Spinal cord (tissue), 10 donors: Measurements from ENCODE around the gene MAML3. TPM values are rescaled to one million over a fixed set of nuclear protein-coding genes. Genes with fewer than 3 reads are reported as not detected.

Experiments
- DNase-seq, 6 donors: peaks; one replicate each; pipeline versions ENCODE4 v3.0.0 to v3.0.0-alpha.2; 2013 to 2015; ENCODE audit warnings: low spot score in 6 of 6, low read depth in 4 of 6
- H3K27ac ChIP-seq: one replicate; pipeline ENCODE4 v1.5.1; 2013; ENCODE audit warnings: low read depth, low read length, control low read depth
- H3K27me3 ChIP-seq: one replicate; pipeline ENCODE4 v1.6.1; 2013; ENCODE audit warnings: low read length; ENCODE audit not compliant: control insufficient read depth, insufficient read depth
- H3K36me3 ChIP-seq: one replicate; pipeline ENCODE4 v1.6.1; 2013; ENCODE audit warnings: low read length; ENCODE audit not compliant: control insufficient read depth, insufficient read depth
- H3K4me1 ChIP-seq: one replicate; pipeline ENCODE4 v1.6.1; 2013; ENCODE audit warnings: low read length; ENCODE audit not compliant: control insufficient read depth, insufficient read depth
- H3K4me3 ChIP-seq: one replicate; pipeline ENCODE4 v1.5.1; 2013; ENCODE audit warnings: low read depth, low read length, control low read depth
- H3K9me3 ChIP-seq: one replicate; pipeline ENCODE4 v1.6.1; 2013; ENCODE audit warnings: low read length; ENCODE audit not compliant: control insufficient read depth, insufficient read depth
- WGBS: methylation state at CpG from one replicate; pipeline ENCODE4 v1.1.5; 2013; ENCODE audit warnings: missing lambda C conversion rate; ENCODE audit not compliant: insufficient coverage; 5-methylcytosine and 5-hydroxymethylcytosine counted together
- polyA plus RNA-seq, 2 donors: library from polyadenylated mRNA; unstranded; fragments of 120-200 nt; gene quantifications; one replicate each; pipeline ENCODE4 v1.2.1, GENCODE V29; 2013; ENCODE audit not compliant: insufficient read length in 2 of 2
- total RNA-seq, 2 donors: library from RNA; depleted of rRNA in 1 of 2; stranded (reverse); fragments of 120-200 nt in 1 of 2; fragments of >200 nt in 1 of 2; gene quantifications; one replicate each; pipeline versions ENCODE4 v1.2.3 to v1.2.4, GENCODE V29; 2013 to 2014
- donor health status: healthy.

Gene MAML3
- total and polyA plus RNA-seq, 4 donors, result 6.0 to 11.0 (median 8.2) TPM

DNA sequence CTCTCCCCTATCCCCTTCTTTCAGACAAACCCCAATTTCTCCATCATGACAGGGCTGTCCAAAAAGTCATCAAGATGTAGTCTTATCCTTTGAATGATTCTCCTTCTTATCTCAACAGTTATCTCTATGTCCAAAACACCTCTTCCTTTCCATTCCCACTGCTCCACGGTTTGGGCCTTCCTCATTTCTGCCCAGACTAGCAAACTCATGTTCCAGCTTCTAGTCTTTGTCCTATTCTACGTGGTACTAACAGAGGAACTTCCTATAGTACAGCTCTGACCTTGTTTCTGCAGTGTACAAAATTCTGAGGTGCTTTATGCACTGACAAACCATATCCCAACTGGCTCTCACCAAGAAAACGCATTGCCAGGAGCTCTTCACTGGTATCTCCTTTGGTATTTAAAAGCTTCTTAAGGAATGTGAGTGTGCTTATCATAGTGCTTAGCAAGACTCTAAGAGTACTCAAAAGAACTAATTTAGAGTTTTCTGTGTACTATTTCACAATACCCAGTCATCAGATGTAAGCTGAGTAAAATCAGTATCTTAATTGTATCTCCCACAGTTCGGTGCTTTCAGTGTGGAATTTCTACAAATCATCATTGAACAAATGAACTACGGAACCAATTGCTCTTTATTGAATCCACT, 65.5 kb downstream of the MAML3 start:
- H3K4me3 ChIP-seq, result no peak overlapping the region
- no peak for DNase-seq
- peaks cover 10% of the 10 kb centered on the region for H3K4me1 ChIP-seq
- 92% methylated on average over 2 of the region's 5 CpGs for WGBS
- no peaks in the 10 kb centered on the region for H3K36me3 ChIP-seq
- H3K27ac ChIP-seq, result no peak overlapping the region
- no peaks in the 10 kb centered on the region for H3K9me3 ChIP-seq
- H3K27me3 ChIP-seq, result no peaks in the 10 kb centered on the region

DNA sequence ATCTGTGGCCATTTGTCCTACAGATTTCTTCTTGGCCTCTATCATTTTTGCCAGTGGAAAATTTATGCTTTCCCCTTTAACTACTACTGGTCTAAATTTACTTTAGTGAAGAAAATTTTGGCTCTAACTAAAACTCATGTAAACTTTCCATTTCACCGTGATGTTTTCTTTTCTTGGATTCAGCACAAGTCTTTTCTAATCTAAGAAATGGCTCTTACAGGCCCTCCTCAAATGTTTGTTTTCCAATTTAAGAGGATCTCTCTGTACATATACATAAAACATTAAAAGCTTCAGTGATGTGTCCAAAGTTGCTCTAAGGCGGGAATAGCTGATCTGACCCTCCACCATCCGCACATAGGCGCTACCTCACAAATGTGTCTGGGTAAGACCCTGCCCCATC, 68.1 kb downstream of the MAML3 start:
- Histone ChIP-seq H3K4me1 (peaks cover 10% of the 10 kb centered on the region), H3K36me3 (no peaks in the 10 kb centered on the region), H3K27me3 (no peaks in the 10 kb centered on the region), H3K27ac (no peak overlapping the region), H3K9me3 (no peaks in the 10 kb centered on the region), H3K4me3 (no peak overlapping the region)
- no peak for DNase-seq
- WGBS, result 100% methylated on average over 2 of the region's 4 CpGs

DNA sequence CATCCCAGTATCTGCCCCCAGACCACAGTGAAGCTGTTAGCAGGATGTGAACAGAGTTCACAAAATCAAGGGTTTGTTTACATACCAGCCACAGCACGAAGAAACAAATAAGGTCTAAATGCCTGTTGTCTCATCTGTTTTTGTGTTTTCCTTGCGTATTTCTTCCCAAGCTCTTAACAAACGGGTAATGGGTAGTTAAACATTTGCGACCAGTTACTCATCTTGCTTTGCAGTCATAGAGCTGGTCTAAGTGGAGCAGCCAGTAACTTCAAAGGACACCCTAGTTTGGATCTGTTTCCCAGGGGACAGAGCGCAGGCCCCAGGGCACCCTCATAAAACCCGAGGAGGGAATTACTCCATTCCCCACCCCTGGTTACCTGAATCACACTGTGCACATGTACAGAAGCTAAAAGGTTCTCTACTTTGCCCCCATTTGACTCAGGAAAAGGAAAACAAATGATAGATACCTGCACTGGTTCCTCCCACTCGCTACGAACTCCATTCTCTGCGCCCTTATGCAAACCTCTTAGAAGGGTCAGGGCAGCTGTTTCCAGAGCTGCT, 68.8 kb downstream of the MAML3 start:
- H3K27me3 ChIP-seq, result no peaks in the 10 kb centered on the region
- no peak for DNase-seq
- no peak overlapping the region for H3K27ac ChIP-seq
- no peak overlapping the region for H3K4me3 ChIP-seq
- 63% methylated on average over 9 of the region's 9 CpGs for WGBS
- H3K4me1 ChIP-seq, result peaks cover 10% of the 10 kb centered on the region
- no peaks in the 10 kb centered on the region for H3K9me3 ChIP-seq
- H3K36me3 ChIP-seq, result no peaks in the 10 kb centered on the region

DNA sequence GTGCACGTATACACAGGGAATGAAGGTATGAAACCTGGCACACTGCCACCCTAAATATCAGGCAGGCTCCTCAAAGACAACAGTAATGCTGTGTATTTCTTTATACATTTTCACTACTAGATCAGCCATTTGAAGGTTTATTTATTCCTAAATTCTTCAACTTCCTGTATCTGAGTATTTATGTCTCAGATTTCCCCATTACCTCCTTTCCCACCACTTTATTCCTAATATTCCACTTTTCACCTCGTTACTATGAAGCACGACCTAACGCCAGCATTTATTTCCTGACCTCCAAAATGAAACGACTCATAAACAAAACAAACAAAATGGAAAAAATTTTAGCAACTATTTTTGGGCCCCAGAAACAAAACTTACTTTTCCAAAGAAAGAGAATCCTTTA, 69.6 kb downstream of the MAML3 start:
- 80% methylated on average over 4 of the region's 5 CpGs for WGBS
- H3K27me3 ChIP-seq, result no peaks in the 10 kb centered on the region
- H3K27ac ChIP-seq, result no peak overlapping the region
- no peak for DNase-seq
- no peaks in the 10 kb centered on the region for H3K9me3 ChIP-seq
- H3K4me3 ChIP-seq, result no peak overlapping the region
- H3K36me3 ChIP-seq, result no peaks in the 10 kb centered on the region
- H3K4me1 ChIP-seq, result peaks cover 10% of the 10 kb centered on the region

DNA sequence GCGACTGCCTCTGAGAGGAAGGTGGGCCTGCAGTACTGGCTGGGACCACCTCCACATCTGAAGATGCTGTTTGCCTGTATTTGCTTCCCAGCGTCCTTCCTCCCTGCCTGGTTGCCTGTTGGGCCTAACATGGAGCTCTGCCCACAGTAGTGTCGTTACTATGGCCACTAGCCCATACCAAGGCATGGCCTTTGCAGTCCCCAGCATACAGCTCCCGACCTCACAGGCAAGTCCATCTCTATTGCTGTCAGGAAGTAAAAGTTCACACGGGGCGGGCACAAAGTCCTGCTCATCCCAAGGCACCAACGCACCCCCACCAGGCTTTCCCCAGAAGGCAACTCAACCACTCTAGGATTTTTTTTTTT, 71.6 kb downstream of the MAML3 start:
- Histone ChIP-seq H3K4me3 (no peak overlapping the region), H3K27me3 (no peaks in the 10 kb centered on the region), H3K36me3 (no peaks in the 10 kb centered on the region), H3K9me3 (no peaks in the 10 kb centered on the region), H3K27ac (peak overlapping the region; percentile 78), H3K4me1 (peaks cover 10% of the 10 kb centered on the region)
- no peak for DNase-seq
- WGBS, result 31% methylated on average over 5 of the region's 7 CpGs

DNA sequence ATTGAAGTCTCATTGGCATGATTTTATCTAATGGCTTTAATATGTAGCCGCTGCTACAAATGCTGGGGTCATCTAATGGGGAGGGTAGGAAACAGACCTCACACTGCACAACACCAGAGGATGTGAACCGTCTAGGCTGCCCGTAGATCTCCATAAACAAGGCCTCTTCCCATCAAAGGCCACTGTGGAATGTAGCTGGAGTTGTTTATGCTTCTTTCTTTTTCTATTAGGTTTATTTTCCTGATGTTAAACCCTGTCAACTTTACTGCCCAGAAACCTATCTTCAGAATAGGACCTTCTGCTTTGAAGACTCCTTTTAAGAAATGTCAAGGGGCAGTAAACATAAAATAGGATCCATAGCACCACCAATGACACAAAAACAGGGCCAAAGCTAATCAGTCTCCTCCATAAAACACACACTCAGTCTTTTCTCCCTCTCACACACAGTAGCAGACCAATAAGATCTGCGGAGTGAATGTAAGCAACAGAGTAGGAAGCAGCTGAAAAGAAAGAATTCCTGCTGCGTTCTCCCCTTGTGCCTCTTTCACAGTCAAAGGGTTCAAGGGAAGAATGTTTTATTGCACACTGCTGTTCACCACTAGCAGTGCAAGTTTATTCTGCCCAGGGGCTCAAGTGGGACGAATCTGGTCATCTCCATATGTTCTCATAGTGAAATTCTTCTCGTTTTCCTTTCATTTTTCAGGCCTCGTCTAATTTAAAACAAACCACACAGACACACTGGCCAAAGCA, 72.2 kb downstream of the MAML3 start:
- DNase-seq, result peak in 2 of 6 donors; percentile 37 to 77
- no peaks in the 10 kb centered on the region for H3K9me3 ChIP-seq
- H3K27me3 ChIP-seq, result no peaks in the 10 kb centered on the region
- H3K36me3 ChIP-seq, result no peaks in the 10 kb centered on the region
- H3K4me3 ChIP-seq, result no peak overlapping the region
- H3K4me1 ChIP-seq, result peaks cover 10% of the 10 kb centered on the region
- WGBS, result 23% methylated on average over 3 of the region's 8 CpGs
- H3K27ac ChIP-seq, result peak overlapping the region; percentile 78

DNA sequence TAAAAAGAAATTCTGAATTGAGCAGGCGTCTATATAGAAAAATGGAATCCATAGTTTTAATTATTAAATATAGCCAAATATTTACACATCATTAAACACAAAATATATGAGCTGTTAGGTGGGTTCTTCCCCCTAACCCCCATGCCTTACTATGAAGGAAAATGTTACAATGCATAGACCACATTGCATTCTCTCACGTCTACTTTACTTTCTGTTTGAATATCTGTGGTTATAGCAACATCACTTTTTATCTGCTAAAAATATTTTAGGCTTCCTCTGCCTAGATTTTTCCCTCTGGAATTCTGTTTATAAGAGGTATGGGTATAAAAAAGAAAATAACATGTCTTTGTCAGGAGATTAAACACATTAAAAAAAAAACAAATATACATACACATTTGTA, 73.1 kb downstream of the MAML3 start:
- no CpG with 5 or more reads among the region's 2 CpGs for WGBS
- DNase-seq, result no peak
- H3K27ac ChIP-seq, result no peak overlapping the region
- H3K27me3 ChIP-seq, result no peaks in the 10 kb centered on the region
- no peaks in the 10 kb centered on the region for H3K9me3 ChIP-seq
- peaks cover 10% of the 10 kb centered on the region for H3K4me1 ChIP-seq
- no peak overlapping the region for H3K4me3 ChIP-seq
- H3K36me3 ChIP-seq, result no peaks in the 10 kb centered on the region

DNA sequence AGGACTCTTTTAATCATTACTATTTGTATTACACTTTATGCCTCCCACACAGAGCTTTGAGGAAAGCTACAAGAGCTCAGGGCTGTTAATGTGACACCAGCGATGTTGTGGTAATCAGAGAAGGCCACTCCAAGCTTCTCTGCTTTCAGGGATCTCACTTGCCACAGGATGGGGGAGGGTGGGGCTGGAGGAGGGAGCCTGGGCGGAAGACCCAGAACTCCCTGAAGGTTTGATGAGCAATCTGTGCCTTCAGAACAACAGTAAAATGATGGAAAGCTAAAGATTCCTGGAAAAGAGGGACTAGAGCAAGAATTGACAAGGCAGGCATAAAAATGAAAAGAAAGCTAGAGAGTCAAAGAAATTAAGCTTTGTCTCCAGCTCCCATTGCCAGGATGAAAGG, 75.6 kb downstream of the MAML3 start:
- H3K27ac ChIP-seq, result peak overlapping the region; percentile 8
- no peak for DNase-seq
- peaks cover 8% of the 10 kb centered on the region for H3K4me1 ChIP-seq
- no peaks in the 10 kb centered on the region for H3K27me3 ChIP-seq
- H3K9me3 ChIP-seq, result no peaks in the 10 kb centered on the region
- 60% methylated on average over 2 of the region's 2 CpGs for WGBS
- no peaks in the 10 kb centered on the region for H3K36me3 ChIP-seq
- H3K4me3 ChIP-seq, result no peak overlapping the region

DNA sequence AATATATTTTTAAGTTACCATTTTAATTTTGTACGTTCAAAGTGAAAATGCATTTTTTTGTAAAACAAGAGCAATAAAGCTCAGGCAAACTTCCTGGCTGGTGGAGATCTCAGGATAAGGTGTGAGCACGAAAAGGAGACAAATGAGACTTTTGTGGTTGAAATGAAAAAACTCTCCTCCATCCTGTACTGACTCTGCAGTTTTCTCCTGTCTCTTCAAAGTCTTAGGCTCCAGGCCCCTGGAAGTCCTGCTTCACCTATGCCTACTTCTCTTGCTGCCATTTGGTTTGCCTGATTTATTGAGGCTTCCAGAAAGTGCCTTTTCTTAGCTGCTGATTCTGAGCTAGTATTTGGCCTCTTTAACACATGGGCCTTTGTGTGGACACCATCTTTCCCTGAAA, 77.7 kb downstream of the MAML3 start:
- Histone ChIP-seq H3K4me1 (peaks cover under 1% of the 10 kb centered on the region), H3K27ac (no peak overlapping the region), H3K9me3 (no peaks in the 10 kb centered on the region), H3K27me3 (no peaks in the 10 kb centered on the region), H3K4me3 (no peak overlapping the region), H3K36me3 (no peaks in the 10 kb centered on the region)
- WGBS, result no CpG with 5 or more reads among the region's 2 CpGs
- no peak for DNase-seq

DNA sequence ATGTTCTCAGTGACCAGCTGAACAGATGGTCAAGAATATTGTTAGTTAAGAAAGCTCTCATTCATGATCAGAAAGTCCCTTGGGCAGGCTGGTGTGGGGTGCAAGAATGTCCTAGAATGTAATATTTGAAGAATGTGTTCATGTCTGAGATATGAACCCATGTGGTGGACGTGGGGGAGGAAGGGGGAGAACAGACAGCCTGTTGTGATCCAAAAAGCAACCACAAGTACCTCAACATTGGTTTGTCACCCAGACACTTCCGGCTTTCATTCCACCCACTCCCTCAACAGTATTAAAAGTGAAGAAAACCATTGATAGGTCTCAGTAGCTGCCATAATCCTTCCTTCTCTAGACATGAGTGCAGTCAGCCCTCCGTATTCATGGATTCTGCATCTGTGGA, 82.2 kb downstream of the MAML3 start:
- H3K4me1 ChIP-seq, result peaks cover 6% of the 10 kb centered on the region
- no peaks in the 10 kb centered on the region for H3K27me3 ChIP-seq
- H3K4me3 ChIP-seq, result no peak overlapping the region
- WGBS, result 80% methylated on average over 1 of the region's 3 CpGs
- no peaks in the 10 kb centered on the region for H3K9me3 ChIP-seq
- DNase-seq, result peak in 1 of 6 donors; percentile 44
- H3K27ac ChIP-seq, result peak overlapping the region; percentile 68
- H3K36me3 ChIP-seq, result no peaks in the 10 kb centered on the region
